ENCODE data around the gene ZNF484. TPM values are rescaled to one million over a fixed set of nuclear protein-coding genes. Genes with fewer than 3 reads are reported as not detected.
"Not testable (repeated sequence)": the region's sequence is repeated elsewhere in the genome, so short reads cannot be mapped to it uniquely, and the experiment has no call there.

Gene ZNF484
- total and polyA plus RNA-seq, 2 experiments from 2014 or later, result 3.1 to 6.9 TPM

DNA sequence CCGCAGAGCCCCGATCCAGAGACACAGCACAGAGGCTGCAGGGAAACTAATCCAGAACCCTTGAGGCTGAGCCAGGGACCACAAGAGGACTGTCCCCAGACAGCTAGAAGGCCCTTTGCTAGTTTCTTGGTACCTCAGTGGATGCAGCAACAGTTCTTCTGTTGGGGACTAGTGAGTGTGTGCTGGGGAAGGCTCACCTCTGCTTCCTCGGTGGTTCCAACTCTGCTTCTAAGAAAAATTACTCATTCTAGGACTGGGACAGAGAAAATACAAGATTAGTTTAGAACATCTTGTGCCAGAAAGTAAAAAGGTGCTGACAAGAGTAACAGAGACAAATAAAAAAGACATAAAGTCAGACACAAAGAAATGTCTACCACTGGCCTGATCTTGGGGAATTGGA is 19.5 kb upstream of the ZNF484 start:
- H2AFZ ChIP-seq, result no peak overlapping the region
- in situ Hi-C loops (cut with MboI), result no loop called here
- WGBS, 2 experiments (ENCODE audit: low coverage in 1 of 2, low lambda C conversion rate in 2 of 2, missing lambda C conversion rate in 2 of 2), result 74 to 89% methylated on average over 3 of the region's 3 CpGs

DNA sequence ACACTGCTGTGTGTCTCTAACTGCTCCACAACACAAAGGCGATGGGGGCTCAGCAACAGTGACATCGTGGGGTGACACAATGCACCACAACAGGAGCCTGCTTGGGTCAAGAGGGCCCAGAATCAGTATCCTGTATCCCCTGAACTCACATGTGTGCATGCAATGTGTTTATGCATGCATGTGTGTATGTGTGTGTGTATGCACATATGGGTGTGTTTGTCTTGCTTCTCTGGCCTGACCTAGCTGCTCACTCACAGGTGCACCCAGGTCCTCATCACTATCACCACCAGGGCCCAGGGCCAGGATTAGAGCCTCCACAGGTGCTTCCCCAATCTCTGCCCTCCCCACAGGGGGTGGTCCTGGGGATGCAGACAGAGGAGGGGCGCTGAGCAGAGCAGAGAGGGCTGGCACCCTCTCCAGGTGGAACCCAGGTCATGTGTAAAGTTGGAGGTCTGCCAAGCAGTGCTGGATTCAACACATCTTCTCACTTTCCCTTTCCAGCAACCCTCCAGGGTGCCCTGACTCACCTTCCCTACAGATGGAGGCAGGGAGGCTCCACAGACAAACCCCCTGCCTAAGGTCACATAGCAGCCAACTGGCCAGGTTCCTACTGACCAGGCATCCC is 18.1 kb upstream of the ZNF484 start:
- no peak for DNase-seq
- Histone ChIP-seq H3K4me1 (ENCODE audit: insufficient read depth) (no peaks in the 10 kb centered on the region), H3K4me2 (ENCODE audit: unreplicated experiment) (no peak overlapping the region), H3K27me3 (replicated peaks; ENCODE audit: insufficient read depth) (peaks cover 4% of the 10 kb centered on the region; the same call in 1 of the 2 replicates), H3K79me2 (ENCODE audit: insufficient read depth) (no peaks in the 10 kb centered on the region), H3K9me2 (ENCODE audit: insufficient read depth) (no peaks in the 10 kb centered on the region), H3F3A (ENCODE audit: insufficient read depth) (no peaks in the 10 kb centered on the region), H3K9ac (no peak overlapping the region), H2AFZ (no peak overlapping the region), H3K27ac (no peak overlapping the region), H3K9me3 (ENCODE audit: low read depth) (no peaks in the 10 kb centered on the region), H4K20me1 (ENCODE audit: insufficient read depth) (no peaks in the 10 kb centered on the region), H3K36me3 (ENCODE audit: low read depth) (no peaks in the 10 kb centered on the region), H3K4me3 (no peak overlapping the region)
- in situ Hi-C loops (cut with MboI), result no loop called here
- WGBS, 2 experiments (ENCODE audit: low coverage in 1 of 2, low lambda C conversion rate in 2 of 2, missing lambda C conversion rate in 2 of 2), result 52 to 69% methylated on average over 3 of the region's 3 CpGs
- no peak for TF ChIP-seq EZH2phosphoT487 (IDR thresholded peaks at IDR 0.05; ENCODE audit: insufficient read depth, low read depth)
- TF ChIP-seq EZH2 (IDR thresholded peaks at IDR 0.05; ENCODE audit: insufficient read depth, poor library complexity, severe bottlenecking), result no peak

More for the DNA sequence above, 19.5 kb upstream of the ZNF484 start:
- Histone ChIP-seq H3K4me2 (ENCODE audit: unreplicated experiment) (no peak overlapping the region), H3K36me3 (ENCODE audit: low read depth) (no peaks in the 10 kb centered on the region), H3F3A (ENCODE audit: insufficient read depth) (no peaks in the 10 kb centered on the region), H3K4me3 (no peak overlapping the region), H3K9me2 (ENCODE audit: insufficient read depth) (no peaks in the 10 kb centered on the region), H3K9me3 (ENCODE audit: low read depth) (no peaks in the 10 kb centered on the region), H3K27ac (no peak overlapping the region), H3K9ac (no peak overlapping the region), H3K79me2 (ENCODE audit: insufficient read depth) (no peaks in the 10 kb centered on the region), H3K27me3 (replicated peaks; ENCODE audit: insufficient read depth) (0 out of 2 replicates have a peak, but pooled peaks cover 4% of the 10 kb centered on the region), H4K20me1 (ENCODE audit: insufficient read depth) (no peaks in the 10 kb centered on the region), H3K4me1 (ENCODE audit: insufficient read depth) (no peaks in the 10 kb centered on the region)
- no peak for TF ChIP-seq EZH2phosphoT487 (IDR thresholded peaks at IDR 0.05; ENCODE audit: insufficient read depth, low read depth)
- TF ChIP-seq EZH2 (IDR thresholded peaks at IDR 0.05; ENCODE audit: insufficient read depth, poor library complexity, severe bottlenecking), result no peak
- no peak for DNase-seq

DNA sequence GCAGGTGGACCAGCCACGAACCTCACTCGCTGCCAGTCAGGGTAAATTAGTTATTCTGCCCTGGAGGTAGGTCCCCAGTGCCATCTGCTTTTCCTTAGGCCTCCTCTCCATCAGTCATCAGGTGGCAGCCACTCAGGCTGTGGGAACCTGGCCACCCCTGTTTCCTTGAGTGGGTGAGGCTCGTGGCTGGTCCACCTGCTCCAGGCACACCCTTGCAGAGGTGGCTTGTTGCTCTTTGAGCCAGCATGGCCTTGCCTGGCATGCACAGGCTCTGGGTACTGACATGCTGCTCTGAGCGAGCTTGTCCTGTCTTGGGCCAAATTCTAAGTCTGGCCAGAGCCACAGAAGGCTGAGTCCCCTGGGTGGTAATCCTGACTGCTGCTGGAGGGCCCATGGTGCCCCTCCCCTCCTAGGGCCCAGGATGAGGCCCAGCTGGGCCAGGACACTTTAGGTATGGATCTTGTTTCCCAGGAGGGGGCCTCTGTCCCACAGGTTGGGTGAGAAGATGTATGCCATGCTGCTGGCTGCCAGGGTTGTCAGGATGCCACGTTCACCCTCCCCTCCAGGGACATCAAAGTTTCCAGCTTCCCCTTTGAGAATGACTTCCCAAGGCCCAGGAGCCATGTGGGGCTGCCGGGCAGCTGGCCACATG is 17.0 kb upstream of the ZNF484 start:
- no peaks in the 10 kb centered on the region for H4K20me1 ChIP-seq (ENCODE audit: insufficient read depth)
- H3K79me2 ChIP-seq (ENCODE audit: insufficient read depth), result no peaks in the 10 kb centered on the region
- no peak overlapping the region for H3K4me2 ChIP-seq (ENCODE audit: unreplicated experiment)
- no peak for TF ChIP-seq EZH2phosphoT487 (IDR thresholded peaks at IDR 0.05; ENCODE audit: insufficient read depth, low read depth)
- no peak for TF ChIP-seq EZH2 (IDR thresholded peaks at IDR 0.05; ENCODE audit: insufficient read depth, poor library complexity, severe bottlenecking)
- H3K27me3 ChIP-seq (replicated peaks; ENCODE audit: insufficient read depth), result peaks cover 4% of the 10 kb centered on the region; the same call in 1 of the 2 replicates
- in situ Hi-C loops (cut with MboI), result no loop called here
- no peaks in the 10 kb centered on the region for H3K9me2 ChIP-seq (ENCODE audit: insufficient read depth)
- H3F3A ChIP-seq (ENCODE audit: insufficient read depth), result no peaks in the 10 kb centered on the region
- no peak overlapping the region for H3K9ac ChIP-seq
- H2AFZ ChIP-seq, result no peak overlapping the region
- 39 to 44% methylated on average over 6 of the region's 6 CpGs for WGBS, 2 experiments (ENCODE audit: low coverage in 1 of 2, low lambda C conversion rate in 2 of 2, missing lambda C conversion rate in 2 of 2)
- no peak overlapping the region for H3K27ac ChIP-seq
- DNase-seq, result no peak
- H3K9me3 ChIP-seq (ENCODE audit: low read depth), result no peaks in the 10 kb centered on the region
- no peaks in the 10 kb centered on the region for H3K4me1 ChIP-seq (ENCODE audit: insufficient read depth)
- H3K4me3 ChIP-seq, result no peak overlapping the region
- H3K36me3 ChIP-seq (ENCODE audit: low read depth), result no peaks in the 10 kb centered on the region

DNA sequence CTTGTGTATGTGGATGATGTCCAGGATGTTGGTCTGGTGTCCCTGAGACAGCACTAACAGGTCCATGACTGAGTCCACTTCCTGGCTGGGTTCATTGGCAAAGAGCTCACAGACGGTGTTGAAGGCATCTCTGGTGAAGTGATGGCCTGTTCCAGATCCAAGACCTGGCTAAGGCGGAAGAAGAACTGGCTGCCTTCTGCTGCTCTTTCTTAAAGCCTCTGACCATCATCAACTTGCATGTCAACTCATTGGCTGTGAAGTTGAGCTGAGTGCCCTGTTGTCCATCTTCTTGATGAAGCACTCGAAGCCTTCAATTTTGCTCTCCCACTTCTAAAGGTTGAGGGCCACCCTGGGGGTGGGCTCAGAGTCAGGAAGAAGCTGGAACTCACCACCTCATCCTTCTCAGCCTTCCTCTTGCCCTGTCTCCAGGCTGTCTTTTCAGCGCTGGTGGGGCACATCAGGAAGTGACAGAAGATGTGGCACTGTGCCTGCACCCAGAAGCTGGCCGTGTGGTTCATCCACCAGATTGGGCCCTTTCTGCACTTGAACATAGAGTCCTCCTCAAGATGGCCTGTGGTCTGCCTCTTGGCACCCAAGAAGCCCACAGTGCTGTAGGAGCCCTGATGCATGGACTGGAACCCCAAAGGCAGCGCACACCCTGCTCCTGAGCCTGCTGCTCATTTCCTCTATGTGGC is 16.2 kb upstream of the ZNF484 start:
- H3K9me3 ChIP-seq (ENCODE audit: low read depth); H3K27ac ChIP-seq; H3K36me3 ChIP-seq (ENCODE audit: low read depth); H4K20me1 ChIP-seq (ENCODE audit: insufficient read depth); in situ Hi-C loops (cut with MboI); H3K79me2 ChIP-seq (ENCODE audit: insufficient read depth); H3K4me2 ChIP-seq (ENCODE audit: unreplicated experiment); H3K4me3 ChIP-seq; H3K27me3 ChIP-seq (replicated peaks; ENCODE audit: insufficient read depth); H3K9ac ChIP-seq; H3K4me1 ChIP-seq (ENCODE audit: insufficient read depth); DNase-seq; H2AFZ ChIP-seq; H3F3A ChIP-seq (ENCODE audit: insufficient read depth); H3K9me2 ChIP-seq (ENCODE audit: insufficient read depth): not testable (repeated sequence)
- 70 to 79% methylated on average over 6 of the region's 6 CpGs for WGBS, 2 experiments (ENCODE audit: low coverage in 1 of 2, low lambda C conversion rate in 2 of 2, missing lambda C conversion rate in 2 of 2)

DNA sequence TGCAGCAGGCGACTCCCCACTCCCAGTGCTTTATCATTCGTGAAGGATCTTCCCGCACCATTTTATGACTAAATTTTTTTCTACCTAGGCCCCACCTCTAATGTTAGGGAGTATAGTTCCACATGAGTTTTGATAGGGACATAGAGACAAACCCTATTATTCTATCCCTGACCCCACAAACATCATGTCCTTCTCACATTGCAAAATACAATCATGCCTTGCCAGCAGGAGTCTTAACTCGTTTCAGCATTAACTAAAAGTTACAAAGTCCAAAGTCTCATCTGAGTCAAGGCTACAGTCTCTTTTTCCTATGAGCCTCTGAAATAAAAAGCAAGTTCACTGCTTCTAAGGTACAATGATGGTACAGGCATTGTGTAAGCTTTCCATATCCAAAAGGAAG is 14.4 kb upstream of the ZNF484 start:
- H4K20me1 ChIP-seq (ENCODE audit: insufficient read depth); H3K79me2 ChIP-seq (ENCODE audit: insufficient read depth); H3F3A ChIP-seq (ENCODE audit: insufficient read depth); H3K4me3 ChIP-seq; H3K9me2 ChIP-seq (ENCODE audit: insufficient read depth); H3K4me1 ChIP-seq (ENCODE audit: insufficient read depth); H3K9ac ChIP-seq; H3K27ac ChIP-seq; H3K27me3 ChIP-seq (replicated peaks; ENCODE audit: insufficient read depth); H3K4me2 ChIP-seq (ENCODE audit: unreplicated experiment); H3K36me3 ChIP-seq (ENCODE audit: low read depth); H3K9me3 ChIP-seq (ENCODE audit: low read depth); DNase-seq; H2AFZ ChIP-seq; in situ Hi-C loops (cut with MboI): not testable (repeated sequence)
- WGBS, 2 experiments (ENCODE audit: low coverage in 1 of 2, low lambda C conversion rate in 2 of 2, missing lambda C conversion rate in 2 of 2), result 52 to 56% methylated on average over 4 of the region's 4 CpGs

All from GM23248 (cell line).